ENCODE measurements around the gene CLPX. TPM values are rescaled to one million over a fixed set of nuclear protein-coding genes. Genes with fewer than 3 reads are reported as not detected.

The CLPX gene
- total and polyA plus RNA-seq, 7 experiments from 2014 or later = 33.4 to 56.3 (median 37.0) TPM

Other genes starting within 250 kb of the CLPX start
- gene SPG21, start 195.4 kb downstream of the CLPX start, total RNA-seq = 10 to 100 TPM; 42.5 to 72.3 (median 60.0) TPM
- gene SPG21, start 195.4 kb downstream of the CLPX start, polyA plus RNA-seq = 100 to 1,000 TPM; 123 to 140 TPM
- 10 to 100 TPM in 4 of 5 experiments, 1 to 10 TPM in 1; 7.1 to 24.8 (median 12.7) TPM for gene MTFMT, start 155.7 kb downstream of the CLPX start, total RNA-seq
- 10 to 100 TPM; 19.7 to 21.5 TPM for gene MTFMT, start 155.7 kb downstream of the CLPX start, polyA plus RNA-seq
- not detected for gene SLC51B, start 140.0 kb downstream of the CLPX start, total RNA-seq
- gene SLC51B, start 140.0 kb downstream of the CLPX start, polyA plus RNA-seq = not detected
- gene RASL12, start 117.4 kb downstream of the CLPX start, total RNA-seq = not detected
- not detected for gene RASL12, start 117.4 kb downstream of the CLPX start, polyA plus RNA-seq
- not detected for gene KBTBD13, start 108.6 kb downstream of the CLPX start, total RNA-seq
- not detected for gene KBTBD13, start 108.6 kb downstream of the CLPX start, polyA plus RNA-seq
- 10 to 100 TPM in 4 of 5 experiments, 1 to 10 TPM in 1; 6.4 to 17.1 (median 13.5) TPM for gene UBAP1L, start 70.1 kb downstream of the CLPX start, total RNA-seq
- gene UBAP1L, start 70.1 kb downstream of the CLPX start, polyA plus RNA-seq = under 1 TPM; 0.09 to 0.20 TPM
- 10 to 100 TPM; 23.0 to 38.6 (median 36.9) TPM for gene PDCD7, start 51.5 kb downstream of the CLPX start, total RNA-seq
- 10 to 100 TPM; 10.6 to 26.5 TPM for gene PDCD7, start 51.5 kb downstream of the CLPX start, polyA plus RNA-seq
- gene CILP, start 26.1 kb upstream of the CLPX start, total RNA-seq = under 1 TPM; 0.05 to 0.49 (median 0.44) TPM
- gene CILP, start 26.1 kb upstream of the CLPX start, polyA plus RNA-seq = under 1 TPM in 1 of 2 donors, not detected in 1; 0.10 TPM
- gene PARP16, start 101.5 kb upstream of the CLPX start, total RNA-seq = 10 to 100 TPM; 10.9 to 21.5 (median 15.7) TPM
- 10 to 100 TPM; 28.1 to 45.7 TPM for gene PARP16, start 101.5 kb upstream of the CLPX start, polyA plus RNA-seq
- gene RNU5A-1, start 110.7 kb upstream of the CLPX start, total RNA-seq = not detected
- not detected for gene RNU5A-1, start 110.7 kb upstream of the CLPX start, polyA plus RNA-seq
- 10 to 100 TPM in 1 of 5 experiments, not detected in 4; 18.9 TPM for gene RNU5B-1, start 119.3 kb upstream of the CLPX start, total RNA-seq
- gene RNU5B-1, start 119.3 kb upstream of the CLPX start, polyA plus RNA-seq = not detected
- not detected for gene IGDCC3, start 192.7 kb upstream of the CLPX start, total RNA-seq
- gene IGDCC3, start 192.7 kb upstream of the CLPX start, polyA plus RNA-seq = not detected
- under 1 TPM in 4 of 5 experiments, not detected in 1; 0.08 to 0.34 (median 0.14) TPM for gene IGDCC4, start 237.6 kb upstream of the CLPX start, total RNA-seq
- under 1 TPM in 1 of 2 donors, not detected in 1; 0.12 TPM for gene IGDCC4, start 237.6 kb upstream of the CLPX start, polyA plus RNA-seq